ENCODE measurements around the gene CEACAM19.

DNA sequence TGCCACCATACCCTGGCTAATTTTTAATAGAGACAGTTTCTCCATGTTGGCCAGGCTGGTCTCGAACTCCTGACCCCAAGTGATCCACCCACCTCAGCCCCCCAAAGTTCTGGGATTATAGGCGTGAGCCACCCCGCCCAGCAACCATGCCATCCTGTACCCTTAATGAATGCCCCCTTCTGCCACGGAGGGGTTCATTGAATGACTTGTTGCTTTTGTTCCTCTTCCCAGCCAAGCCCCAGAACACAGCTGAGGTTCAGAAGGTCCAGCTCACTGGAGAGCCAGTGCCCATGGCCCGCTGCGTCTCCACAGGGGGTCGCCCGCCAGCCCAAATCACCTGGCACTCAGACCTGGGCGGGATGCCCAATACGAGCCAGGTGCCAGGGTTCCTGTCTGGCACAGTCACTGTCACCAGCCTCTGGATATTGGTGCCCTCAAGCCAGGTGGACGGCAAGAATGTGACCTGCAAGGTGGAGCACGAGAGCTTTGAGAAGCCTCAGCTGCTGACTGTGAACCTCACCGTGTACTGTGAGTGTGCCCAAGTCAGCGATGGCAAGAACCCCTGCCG is 21.6 kb upstream of the CEACAM19 start:
- TF ChIP-seq, protein P1, sequence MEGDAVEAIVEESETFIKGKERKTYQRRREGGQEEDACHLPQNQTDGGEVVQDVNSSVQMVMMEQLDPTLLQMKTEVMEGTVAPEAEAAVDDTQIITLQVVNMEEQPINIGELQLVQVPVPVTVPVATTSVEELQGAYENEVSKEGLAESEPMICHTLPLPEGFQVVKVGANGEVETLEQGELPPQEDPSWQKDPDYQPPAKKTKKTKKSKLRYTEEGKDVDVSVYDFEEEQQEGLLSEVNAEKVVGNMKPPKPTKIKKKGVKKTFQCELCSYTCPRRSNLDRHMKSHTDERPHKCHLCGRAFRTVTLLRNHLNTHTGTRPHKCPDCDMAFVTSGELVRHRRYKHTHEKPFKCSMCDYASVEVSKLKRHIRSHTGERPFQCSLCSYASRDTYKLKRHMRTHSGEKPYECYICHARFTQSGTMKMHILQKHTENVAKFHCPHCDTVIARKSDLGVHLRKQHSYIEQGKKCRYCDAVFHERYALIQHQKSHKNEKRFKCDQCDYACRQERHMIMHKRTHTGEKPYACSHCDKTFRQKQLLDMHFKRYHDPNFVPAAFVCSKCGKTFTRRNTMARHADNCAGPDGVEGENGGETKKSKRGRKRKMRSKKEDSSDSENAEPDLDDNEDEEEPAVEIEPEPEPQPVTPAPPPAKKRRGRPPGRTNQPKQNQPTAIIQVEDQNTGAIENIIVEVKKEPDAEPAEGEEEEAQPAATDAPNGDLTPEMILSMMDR (IDR thresholded peaks at IDR 0.05): no peak
- TF ChIP-seq POLR2A (IDR thresholded peaks at IDR 0.05): no peak

All from gastroesophageal sphincter (tissue), 3 donors.